Measurements from ENCODE around the gene IMMP2L.

Gene IMMP2L

GRCh38 chr7:111067251-111067650, 495.0 kb downstream of the IMMP2L start:
- DNase-seq = no peak

GRCh38 chr7:111063166-111063565, 499.1 kb downstream of the IMMP2L start:
- DNase-seq = no peak

- DNase-seq = no peak
Observed at GRCh38 chr7:111059833-111060232, 502.5 kb downstream of the IMMP2L start.

- DNase-seq = no peak
Observed at GRCh38 chr7:111057066-111057465, 505.2 kb downstream of the IMMP2L start.

- no peak for DNase-seq
Observed at GRCh38 chr7:111056371-111056770, 505.9 kb downstream of the IMMP2L start.

GRCh38 chr7:111053035-111053434, 509.3 kb downstream of the IMMP2L start:
- no peak for DNase-seq

- DNase-seq = no peak
Observed at GRCh38 chr7:111051832-111052231, 510.5 kb downstream of the IMMP2L start.

- DNase-seq = peak; percentile 12
Observed at GRCh38 chr7:111050875-111051416, 511.3 kb downstream of the IMMP2L start.

GRCh38 chr7:111049971-111050680, 512.2 kb downstream of the IMMP2L start:
- no peak for DNase-seq

- DNase-seq = no peak
Observed at GRCh38 chr7:111047595-111047994, 514.7 kb downstream of the IMMP2L start.

- DNase-seq = peak; percentile 7
Observed at GRCh38 chr7:111045449-111045848, 516.8 kb downstream of the IMMP2L start.

- DNase-seq = no peak
Observed at GRCh38 chr7:111043561-111043960, 518.7 kb downstream of the IMMP2L start.

- no peak for DNase-seq
Observed at GRCh38 chr7:111042842-111043241, 519.5 kb downstream of the IMMP2L start.

- DNase-seq = no peak
Observed at GRCh38 chr7:111041577-111041976, 520.7 kb downstream of the IMMP2L start.

GRCh38 chr7:111038185-111038584, 524.1 kb downstream of the IMMP2L start:
- no peak for DNase-seq

GRCh38 chr7:111031916-111032315, 530.4 kb downstream of the IMMP2L start:
- no peak for DNase-seq

- DNase-seq = peak; percentile 34
Observed at GRCh38 chr7:111030336-111030735, 532.0 kb downstream of the IMMP2L start.

GRCh38 chr7:111029574-111030251, 532.6 kb downstream of the IMMP2L start:
- peak; percentile 66 for DNase-seq

GRCh38 chr7:111029141-111029572, 533.1 kb downstream of the IMMP2L start:
- no peak for DNase-seq

GRCh38 chr7:111027396-111027795, 534.9 kb downstream of the IMMP2L start:
- DNase-seq = no peak

GRCh38 chr7:111026806-111027205, 535.5 kb downstream of the IMMP2L start:
- no peak for DNase-seq

GRCh38 chr7:111026343-111026742, 535.9 kb downstream of the IMMP2L start:
- DNase-seq = no peak

- no peak for DNase-seq
Observed at GRCh38 chr7:111025006-111025405, 537.3 kb downstream of the IMMP2L start.

Data from fibroblast of skin of scalp (primary cell).